ENCODE results near the gene HOXC13. TPM values are rescaled to one million over a fixed set of nuclear protein-coding genes. Genes with fewer than 3 reads are reported as not detected.
A peak's percentile ranks its signal among the peaks of the same experiment; 100 is the strongest.

Gene HOXC13
- total and polyA plus RNA-seq, 2 experiments from 2014 or later: 0.10 TPM; not detected in 1

GRCh38 chr12:53963434-53964314 lies 25.0 kb downstream of the HOXC13 start:
- ATAC-seq: no peak
- H4K20me1 ChIP-seq (replicated peaks; ENCODE audit: insufficient read depth): peaks cover 69% of the 10 kb centered on the region
- no peak overlapping the region for H3K27ac Mint-ChIP-seq

GRCh38 chr12:53964315-53964713 lies 25.7 kb downstream of the HOXC13 start:
- Mint-ChIP-seq H3K9me3 (no peaks in the 10 kb centered on the region; the same call in 1 of the 3 replicates), H3K36me3 (ENCODE audit: low read depth) (no peaks in the 10 kb centered on the region; the same call in 2 of the 3 replicates), H3K4me1 (peaks cover 19% of the 10 kb centered on the region), H3K27ac (no peak overlapping the region), H3K27me3 (ENCODE audit: insufficient read depth, low read depth, poor library complexity) (peaks cover 100% of the 10 kb centered on the region), H3K4me3 (peak overlapping the region; percentile 37; the same call in 1 of the 3 replicates)
- Histone ChIP-seq H3K79me2 (replicated peaks; ENCODE audit: insufficient read depth) (no peaks in the 10 kb centered on the region), H3K4me1 (ENCODE audit: insufficient read depth) (peaks cover 18% of the 10 kb centered on the region), H3K36me3 (ENCODE audit: insufficient read depth) (no peaks in the 10 kb centered on the region), H3F3A (replicated peaks; ENCODE audit: low read depth) (peaks cover 60% of the 10 kb centered on the region), H4K20me1 (replicated peaks; ENCODE audit: insufficient read depth) (peaks cover 75% of the 10 kb centered on the region), H2AFZ (no peak overlapping the region), H3K27me3 (ENCODE audit: insufficient read depth) (peaks cover 100% of the 10 kb centered on the region), H3K9me2 (ENCODE audit: insufficient read depth) (no peaks in the 10 kb centered on the region), H3K4me3 (no peak overlapping the region), H3K27ac (ENCODE audit: low read depth) (no peak overlapping the region), H3K4me2 (no peak overlapping the region)
- no peak for ATAC-seq
- no peak for DNase-seq (ENCODE audit: low spot score)
- TF ChIP-seq, protein P1, sequence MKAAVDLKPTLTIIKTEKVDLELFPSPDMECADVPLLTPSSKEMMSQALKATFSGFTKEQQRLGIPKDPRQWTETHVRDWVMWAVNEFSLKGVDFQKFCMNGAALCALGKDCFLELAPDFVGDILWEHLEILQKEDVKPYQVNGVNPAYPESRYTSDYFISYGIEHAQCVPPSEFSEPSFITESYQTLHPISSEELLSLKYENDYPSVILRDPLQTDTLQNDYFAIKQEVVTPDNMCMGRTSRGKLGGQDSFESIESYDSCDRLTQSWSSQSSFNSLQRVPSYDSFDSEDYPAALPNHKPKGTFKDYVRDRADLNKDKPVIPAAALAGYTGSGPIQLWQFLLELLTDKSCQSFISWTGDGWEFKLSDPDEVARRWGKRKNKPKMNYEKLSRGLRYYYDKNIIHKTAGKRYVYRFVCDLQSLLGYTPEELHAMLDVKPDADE (IDR thresholded peaks at IDR 0.05): no peak
- TF ChIP-seq ZNF331 (CRISPR knock-in tag; IDR thresholded peaks at IDR 0.05; ENCODE audit: low read depth): no peak
- TF ChIP-seq ZNF114 (CRISPR knock-in tag; IDR thresholded peaks at IDR 0.05): no peak
- no peak for TF ChIP-seq NANOG (IDR thresholded peaks at IDR 0.05; ENCODE audit: borderline replicate concordance)
- no peak for TF ChIP-seq JUNB (IDR thresholded peaks at IDR 0.05; ENCODE audit: unreplicated experiment)
- no peak for TF ChIP-seq CTCF (conservative IDR thresholded peaks at IDR 0.05; ENCODE audit: low read depth in 2 of 2)
- TF ChIP-seq POLR2AphosphoS5 (IDR thresholded peaks at IDR 0.05; ENCODE audit: low read depth): no peak

More at GRCh38 chr12:53963434-53964314, 25.0 kb downstream of the HOXC13 start:
- DNase-seq (ENCODE audit: low spot score): no peak
- TF ChIP-seq ZNF114 (CRISPR knock-in tag; IDR thresholded peaks at IDR 0.05): no peak
- TF ChIP-seq ZNF331 (CRISPR knock-in tag; IDR thresholded peaks at IDR 0.05; ENCODE audit: low read depth): no peak
- TF ChIP-seq CTCF (conservative IDR thresholded peaks at IDR 0.05; ENCODE audit: low read depth in 2 of 2): no peak
- peak; percentile 90 for TF ChIP-seq EZH2 (IDR thresholded peaks at IDR 0.05; ENCODE audit: low read depth, unreplicated experiment)
- TF ChIP-seq EZH2phosphoT487 (IDR thresholded peaks at IDR 0.05; ENCODE audit: unreplicated experiment): peak; percentile 56
- TF ChIP-seq JUNB (IDR thresholded peaks at IDR 0.05; ENCODE audit: unreplicated experiment): no peak
- TF ChIP-seq CREB1 (CRISPR knock-in tag; IDR thresholded peaks at IDR 0.05; ENCODE audit: low read depth): no peak
- TF ChIP-seq, protein P1 (IDR thresholded peaks at IDR 0.05): no peak
- H3K4me3 ChIP-seq: no peak overlapping the region
- H3F3A ChIP-seq (replicated peaks; ENCODE audit: low read depth): peaks cover 59% of the 10 kb centered on the region
- H3K4me1 ChIP-seq (ENCODE audit: insufficient read depth): peaks cover 18% of the 10 kb centered on the region
- Mint-ChIP-seq H3K9me3 (no peaks in the 10 kb centered on the region; the same call in none of the 3 replicates), H3K36me3 (ENCODE audit: low read depth) (no peaks in the 10 kb centered on the region; the same call in 2 of the 3 replicates), H3K27me3 (ENCODE audit: insufficient read depth, low read depth, poor library complexity) (peaks cover 100% of the 10 kb centered on the region), H3K4me1 (peaks cover 19% of the 10 kb centered on the region), H3K4me3 (peak overlapping the region; percentile 37; the same call in 1 of the 3 replicates)
- no peaks in the 10 kb centered on the region for H3K79me2 ChIP-seq (replicated peaks; ENCODE audit: insufficient read depth)
- no peak overlapping the region for H3K27ac ChIP-seq (ENCODE audit: low read depth)
- H2AFZ ChIP-seq: no peak overlapping the region
- H3K9me2 ChIP-seq (ENCODE audit: insufficient read depth): no peaks in the 10 kb centered on the region
- peaks cover 100% of the 10 kb centered on the region for H3K27me3 ChIP-seq (ENCODE audit: insufficient read depth)
- H3K36me3 ChIP-seq (ENCODE audit: insufficient read depth): no peaks in the 10 kb centered on the region
- H3K4me2 ChIP-seq: 0 out of 2 replicates have a peak overlapping the region, but pooled peaks have one; percentile 32

All from GM23338 (cell line).